Activated CD8-positive, alpha-beta memory T cell treated with anti-CD3 and anti-CD28 coated beads for 24 hours (primary cell): ENCODE data around the gene MAB21L2.

Source experiments
- DNase-seq: peaks from one replicate; pipeline ENCODE4 v3.0.0-alpha.2; 2020

The MAB21L2 gene

GRCh38 chr4:150578745-150579501 lies 3.0 kb upstream of the MAB21L2 start:
- no peak for DNase-seq

- DNase-seq = no peak
Measured at GRCh38 chr4:150579551-150580234, 2.3 kb upstream of the MAB21L2 start.

GRCh38 chr4:150580306-150580705 lies 1.6 kb upstream of the MAB21L2 start:
- no peak for DNase-seq

- no peak for DNase-seq
Measured at GRCh38 chr4:150581056-150581605, 820 bp upstream of the MAB21L2 start.

GRCh38 chr4:150581641-150582051 lies 305 bp upstream of the MAB21L2 start:
- DNase-seq = no peak

GRCh38 chr4:150582873-150583286 lies 929 bp downstream of the MAB21L2 start:
- DNase-seq = no peak

DNA sequence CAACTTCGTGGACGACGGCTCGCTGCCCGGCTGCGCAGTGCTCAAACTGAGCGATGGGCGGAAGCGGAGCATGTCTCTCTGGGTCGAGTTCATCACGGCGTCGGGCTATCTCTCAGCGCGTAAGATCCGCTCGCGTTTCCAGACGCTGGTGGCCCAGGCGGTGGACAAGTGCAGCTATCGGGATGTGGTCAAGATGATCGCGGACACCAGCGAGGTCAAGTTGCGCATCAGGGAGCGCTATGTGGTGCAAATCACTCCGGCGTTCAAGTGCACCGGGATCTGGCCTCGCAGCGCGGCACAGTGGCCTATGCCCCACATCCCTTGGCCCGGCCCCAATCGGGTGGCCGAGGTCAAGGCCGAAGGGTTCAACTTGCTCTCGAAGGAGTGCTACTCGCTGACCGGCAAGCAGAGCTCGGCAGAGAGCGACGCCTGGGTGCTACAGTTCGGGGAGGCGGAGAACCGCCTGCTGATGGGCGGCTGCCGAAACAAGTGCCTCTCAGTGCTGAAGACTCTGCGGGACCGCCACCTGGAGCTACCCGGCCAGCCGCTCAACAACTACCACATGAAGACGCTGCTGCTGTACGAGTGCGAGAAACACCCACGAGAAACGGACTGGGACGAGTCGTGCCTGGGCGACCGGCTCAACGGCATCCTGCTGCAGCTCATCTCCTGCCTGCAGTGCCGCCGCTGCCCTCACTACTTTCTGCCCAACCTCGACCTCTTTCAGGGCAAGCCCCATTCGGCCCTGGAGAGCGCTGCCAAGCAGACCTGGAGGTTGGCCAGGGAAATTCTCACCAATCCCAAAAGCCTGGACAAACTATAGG lies 1.5 kb downstream of the MAB21L2 start:
- DNase-seq = no peak

- no peak for DNase-seq
Measured at GRCh38 chr4:150584111-150584915, 2.4 kb downstream of the MAB21L2 start.

- DNase-seq = no peak
Measured at GRCh38 chr4:150585611-150586010, 3.7 kb downstream of the MAB21L2 start.

DNA sequence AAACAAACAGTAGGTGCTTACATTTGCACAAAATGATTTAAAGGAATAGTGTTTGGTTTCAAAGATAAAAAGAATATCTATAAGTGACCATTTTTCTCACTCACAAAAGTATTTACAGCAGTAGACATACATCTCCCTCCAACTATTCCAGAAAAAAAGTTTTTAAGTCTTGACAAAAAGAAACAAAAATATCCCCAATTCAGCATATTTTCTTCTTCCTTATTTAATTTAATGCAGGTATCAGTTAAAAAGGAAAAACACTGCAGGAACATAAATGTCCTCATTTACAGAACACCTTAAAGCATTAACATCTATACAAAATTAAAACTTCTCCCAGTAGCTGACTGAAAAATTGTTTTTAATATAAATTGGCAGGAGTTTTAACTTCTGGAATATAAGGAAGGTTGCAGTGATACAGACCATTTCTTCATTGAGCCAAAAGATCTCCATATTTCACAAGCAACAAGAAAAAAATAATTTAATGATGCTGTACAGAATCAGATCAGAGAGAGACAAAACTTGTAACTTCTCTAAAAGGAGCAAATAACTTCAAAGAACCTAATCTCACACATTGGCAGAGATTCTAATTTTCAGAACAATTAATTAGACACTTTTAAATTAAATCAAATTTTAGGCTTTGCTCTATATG lies 4.3 kb downstream of the MAB21L2 start:
- no peak for DNase-seq

GRCh38 chr4:150588316-150588715 lies 6.4 kb downstream of the MAB21L2 start:
- no peak for DNase-seq

- no peak for DNase-seq
Measured at GRCh38 chr4:150589157-150589556, 7.2 kb downstream of the MAB21L2 start.

DNA sequence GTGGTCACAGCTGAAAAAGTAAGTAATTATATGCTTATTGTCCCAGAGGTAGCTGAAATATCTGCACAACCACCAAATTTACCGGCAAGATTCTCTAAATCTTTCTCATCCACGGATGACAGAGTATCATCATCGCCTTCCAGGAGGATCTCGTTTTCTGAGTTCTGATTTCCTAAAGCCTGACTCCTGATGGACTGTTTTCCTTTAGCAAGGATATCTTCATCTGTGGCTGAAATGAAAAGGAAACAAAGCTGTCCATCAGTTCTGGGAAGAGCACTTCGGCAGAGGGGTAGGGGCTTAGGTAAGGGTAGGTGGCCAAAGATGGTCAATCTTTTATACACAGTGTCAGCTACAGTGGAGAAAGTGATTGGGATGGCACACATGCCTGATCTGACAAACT lies 8.7 kb downstream of the MAB21L2 start:
- no peak for DNase-seq

GRCh38 chr4:150591406-150591805 lies 9.5 kb downstream of the MAB21L2 start:
- DNase-seq = no peak

DNA sequence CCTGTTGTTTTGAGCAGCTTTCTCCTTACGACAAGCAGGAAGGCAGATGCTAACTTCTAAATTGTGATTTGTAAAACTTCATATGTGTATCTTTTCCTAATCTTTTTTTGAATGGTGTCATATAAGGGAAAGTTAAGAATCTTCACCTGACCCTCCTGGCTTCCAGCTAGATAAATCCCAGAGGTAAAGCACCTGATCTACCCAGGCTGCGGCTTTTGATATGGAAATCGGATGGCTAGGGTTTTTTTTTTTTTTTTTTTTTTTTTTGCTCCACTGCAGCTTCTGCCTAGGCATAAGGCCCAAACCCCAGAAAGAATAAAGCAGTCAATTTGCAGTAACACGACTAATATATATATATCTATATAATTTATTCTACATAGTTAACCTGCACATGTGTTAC lies 10.0 kb downstream of the MAB21L2 start:
- no peak for DNase-seq

GRCh38 chr4:150593996-150594395 lies 12.0 kb downstream of the MAB21L2 start:
- no peak for DNase-seq

- DNase-seq = no peak
Measured at GRCh38 chr4:150598909-150599308, 17.0 kb downstream of the MAB21L2 start.

- DNase-seq = no peak
Measured at GRCh38 chr4:150599547-150599946, 17.6 kb downstream of the MAB21L2 start.

DNA sequence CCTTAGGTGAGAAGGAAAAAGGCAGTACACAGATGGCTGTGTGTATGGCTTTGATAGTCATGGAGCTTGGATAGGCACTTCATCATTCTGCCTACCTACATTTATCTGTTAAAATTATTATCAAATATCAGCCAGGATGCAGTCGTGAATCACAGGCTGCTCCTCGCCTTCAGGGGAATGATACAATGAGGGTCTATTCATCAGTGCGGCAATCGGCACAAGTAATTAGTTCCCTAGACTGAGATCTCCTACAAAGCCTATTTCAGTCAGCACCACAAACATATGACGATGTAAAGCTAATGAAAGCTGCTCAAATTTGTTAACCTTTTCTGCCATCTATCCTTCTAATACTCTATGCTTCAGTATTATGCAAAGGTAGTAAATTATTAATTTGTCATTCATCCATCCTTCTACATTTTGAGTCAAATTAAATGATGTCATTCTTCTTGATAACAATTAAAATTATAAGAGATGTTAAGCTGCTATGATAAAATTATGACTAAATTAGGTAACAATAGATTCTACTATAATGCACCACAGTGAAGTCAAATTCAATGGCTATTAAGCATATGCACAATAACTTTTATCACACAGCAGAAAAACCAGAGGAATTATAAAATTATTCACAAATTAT lies 19.0 kb downstream of the MAB21L2 start:
- DNase-seq = no peak

GRCh38 chr4:150609131-150609530 lies 27.2 kb downstream of the MAB21L2 start:
- no peak for DNase-seq

- DNase-seq = no peak
Measured at GRCh38 chr4:150619042-150619441, 37.1 kb downstream of the MAB21L2 start.
